HEK293 (cell line): ENCODE measurements around the gene FTO.

Experiments used
- CTCF ChIA-PET: fragments of 350-600 bp; formaldehyde crosslinking; extraction: SDS; loops from one replicate; lab custom pipeline; 2021; ENCODE audit warnings: antibody characterized with exemption; lab: Yijun Ruan, JAX
- POLR2A ChIA-PET: fragments of 300-600 bp; formaldehyde crosslinking; extraction: SDS; loops from one replicate; lab custom pipeline; 2020; ENCODE audit warnings: antibody characterized with exemption, inconsistent platforms; lab: Yijun Ruan, JAX
- H3K27ac ChIP-seq: fragments of 200-500 bp; sonication (Bioruptor generic); 2 replicates; pipeline ENCODE4 v1.5.1; 2014; ENCODE audit warnings: low read depth, low read length, control low read depth, inconsistent platforms; ENCODE audit errors: extremely low read depth
- H3K36me3 ChIP-seq, 2 experiments: fragments of 200-500 bp in 1 of 2; sonication (Bioruptor generic) in 1 of 2; 1 replicate in 1 of 2; 2 replicates in 1 of 2; pipeline ENCODE4 v1.5.1; 2014 to 2017; ENCODE audit warnings: inconsistent platforms in 2 of 2, low read length in 2 of 2; ENCODE audit not compliant: control insufficient read depth in 2 of 2, insufficient read depth in 1 of 2
- H3K4me1 ChIP-seq: fragments of 200-500 bp; sonication (Bioruptor generic); 2 replicates; pipeline ENCODE4 v1.5.1; 2014; ENCODE audit warnings: mild to moderate bottlenecking, low read length, inconsistent platforms; ENCODE audit not compliant: control insufficient read depth, insufficient read depth
- H3K4me3 ChIP-seq: 2 replicates; pipeline ENCODE4 v1.5.1; 2011; ENCODE audit warnings: low read depth, mild to moderate bottlenecking, control low read depth, low read length, moderate library complexity
- H3K9me3 ChIP-seq: fragments of 200-500 bp; sonication (Bioruptor generic); 2 replicates; pipeline ENCODE4 v1.5.1; 2014; ENCODE audit warnings: low read depth, low read length, inconsistent platforms; ENCODE audit not compliant: control insufficient read depth, insufficient read depth
- FEZF1 ChIP-seq: fragments of 450-650 bp; formaldehyde crosslinking; IDR thresholded peaks from 2 replicates; pipeline ENCODE4 v1.5.1; 2016; ENCODE audit warnings: missing biosample characterization, missing genetic modification characterization
- GLI2 ChIP-seq: fragments of 450-650 bp; formaldehyde crosslinking; IDR thresholded peaks from 2 replicates; pipeline ENCODE4; 2017; ENCODE audit warnings: missing biosample characterization, missing genetic modification characterization, low read depth, borderline replicate concordance
- KLF10 ChIP-seq: fragments of 450-650 bp; IDR thresholded peaks from 2 replicates; pipeline ENCODE4 v1.5.1; 2018; ENCODE audit warnings: missing biosample characterization, mild to moderate bottlenecking, missing genetic modification characterization
- OSR2 ChIP-seq: fragments of 450-650 bp; formaldehyde crosslinking; IDR thresholded peaks from 2 replicates; pipeline ENCODE4 v1.5.1; 2016; ENCODE audit warnings: missing biosample characterization, missing genetic modification characterization
- OVOL3 ChIP-seq: fragments of 450-650 bp; formaldehyde crosslinking; IDR thresholded peaks from 2 replicates; pipeline ENCODE4 v1.5.1; 2016; ENCODE audit warnings: missing biosample characterization, missing genetic modification characterization
- RBAK ChIP-seq: fragments of 450-650 bp; formaldehyde crosslinking; IDR thresholded peaks from 2 replicates; pipeline ENCODE4 v1.5.1; 2016; ENCODE audit warnings: missing biosample characterization, missing genetic modification characterization
- REPIN1 ChIP-seq: fragments of 450-650 bp; formaldehyde crosslinking; IDR thresholded peaks from 2 replicates; pipeline ENCODE4 v1.5.1; 2017; ENCODE audit warnings: missing biosample characterization, missing genetic modification characterization, low read depth
- SALL2 ChIP-seq: fragments of 450-650 bp; formaldehyde crosslinking; IDR thresholded peaks from 2 replicates; pipeline ENCODE4 v1.5.0; 2017; ENCODE audit warnings: missing biosample characterization, mild to moderate bottlenecking, missing genetic modification characterization, borderline replicate concordance
- SCRT1 ChIP-seq: fragments of 450-650 bp; formaldehyde crosslinking; IDR thresholded peaks from 2 replicates; pipeline ENCODE4 v1.5.1; 2016; ENCODE audit warnings: missing biosample characterization, missing genetic modification characterization, borderline replicate concordance
- SP3 ChIP-seq: fragments of 450-650 bp; formaldehyde crosslinking; IDR thresholded peaks from 2 replicates; pipeline ENCODE4 v1.5.1; 2016; ENCODE audit warnings: missing biosample characterization, missing genetic modification characterization
- SP7 ChIP-seq: fragments of 450-650 bp; formaldehyde crosslinking; IDR thresholded peaks from 2 replicates; pipeline ENCODE4 v1.5.1; 2016; ENCODE audit warnings: missing biosample characterization, missing genetic modification characterization
- ZNF132 ChIP-seq: fragments of 450-650 bp; formaldehyde crosslinking; IDR thresholded peaks from 2 replicates; pipeline ENCODE4 v1.5.1; 2017; ENCODE audit warnings: missing biosample characterization, missing genetic modification characterization, borderline replicate concordance
- ZNF175 ChIP-seq: fragments of 450-650 bp; formaldehyde crosslinking; IDR thresholded peaks from 2 replicates; pipeline ENCODE4 v1.5.1; 2016; ENCODE audit warnings: missing biosample characterization, missing genetic modification characterization
- ZNF19 ChIP-seq: fragments of 450-650 bp; formaldehyde crosslinking; IDR thresholded peaks from 2 replicates; pipeline ENCODE4; 2016; ENCODE audit warnings: missing biosample characterization, missing genetic modification characterization, low read depth
- ZNF2 ChIP-seq: fragments of 450-650 bp; formaldehyde crosslinking; IDR thresholded peaks from 2 replicates; pipeline ENCODE4 v1.5.1; 2016; ENCODE audit warnings: missing biosample characterization, missing genetic modification characterization
- ZNF202 ChIP-seq: fragments of 450-650 bp; formaldehyde crosslinking; IDR thresholded peaks from 2 replicates; pipeline ENCODE4 v1.5.1; 2016; ENCODE audit warnings: missing biosample characterization, missing genetic modification characterization, borderline replicate concordance
- ZNF23 ChIP-seq: fragments of 450-650 bp; formaldehyde crosslinking; IDR thresholded peaks from 2 replicates; pipeline ENCODE4 v1.5.1; 2016; ENCODE audit warnings: missing biosample characterization, missing genetic modification characterization, borderline replicate concordance
- ZNF335 ChIP-seq: fragments of 450-650 bp; formaldehyde crosslinking; conservative IDR thresholded peaks from 2 replicates; pipeline ENCODE4 v1.5.1; 2016; ENCODE audit warnings: missing biosample characterization, missing genetic modification characterization
- ZNF37A ChIP-seq: fragments of 450-650 bp; IDR thresholded peaks from 2 replicates; pipeline ENCODE4 v1.5.1; 2018; ENCODE audit warnings: missing biosample characterization, missing genetic modification characterization
- ZNF416 ChIP-seq: fragments of 450-650 bp; formaldehyde crosslinking; IDR thresholded peaks from 2 replicates; pipeline ENCODE4 v1.5.1; 2016; ENCODE audit warnings: missing biosample characterization, missing genetic modification characterization
- ZNF521 ChIP-seq: fragments of 450-650 bp; formaldehyde crosslinking; IDR thresholded peaks from 2 replicates; pipeline ENCODE4 v1.5.1; 2017; ENCODE audit warnings: missing biosample characterization, mild to moderate bottlenecking, missing genetic modification characterization
- ZNF558 ChIP-seq: fragments of 450-650 bp; formaldehyde crosslinking; IDR thresholded peaks from 2 replicates; pipeline ENCODE4 v1.5.1; 2016; ENCODE audit warnings: missing biosample characterization, missing genetic modification characterization
- ZNF561 ChIP-seq: fragments of 450-650 bp; IDR thresholded peaks from 2 replicates; pipeline ENCODE4 v1.5.1; 2018; ENCODE audit warnings: missing biosample characterization, missing genetic modification characterization, borderline replicate concordance
- ZNF585B ChIP-seq: fragments of 450-650 bp; formaldehyde crosslinking; IDR thresholded peaks from 2 replicates; pipeline ENCODE4 v1.5.1; 2016; ENCODE audit warnings: missing biosample characterization, missing genetic modification characterization
- ZNF596 ChIP-seq: fragments of 450-650 bp; IDR thresholded peaks from 2 replicates; pipeline ENCODE4 v1.5.0; 2018; ENCODE audit warnings: missing biosample characterization, mild to moderate bottlenecking, missing genetic modification characterization, moderate library complexity
- ZNF624 ChIP-seq: fragments of 450-650 bp; formaldehyde crosslinking; IDR thresholded peaks from 2 replicates; pipeline ENCODE4 v1.5.1; 2017; ENCODE audit warnings: missing biosample characterization, missing genetic modification characterization
- ZNF677 ChIP-seq: fragments of 450-650 bp; IDR thresholded peaks from 2 replicates; pipeline ENCODE4 v1.5.0; 2018; ENCODE audit warnings: missing biosample characterization, mild to moderate bottlenecking, missing genetic modification characterization, moderate library complexity
- ZNF701 ChIP-seq: fragments of 450-650 bp; formaldehyde crosslinking; IDR thresholded peaks from 2 replicates; pipeline ENCODE4 v1.5.1; 2016; ENCODE audit warnings: missing biosample characterization, missing genetic modification characterization
- ZNF747 ChIP-seq: fragments of 450-650 bp; formaldehyde crosslinking; IDR thresholded peaks from 2 replicates; pipeline ENCODE4 v1.5.1; 2016; ENCODE audit warnings: missing biosample characterization, missing genetic modification characterization
- ZNF837 ChIP-seq: fragments of 450-650 bp; formaldehyde crosslinking; IDR thresholded peaks from 2 replicates; pipeline ENCODE4 v1.5.1; 2016; ENCODE audit warnings: missing biosample characterization, missing genetic modification characterization
- ZNF843 ChIP-seq: fragments of 450-650 bp; formaldehyde crosslinking; IDR thresholded peaks from 2 replicates; pipeline ENCODE4 v1.5.1; 2016; ENCODE audit warnings: missing biosample characterization, missing genetic modification characterization
- TF ChIP-seq, protein P1 (sequence below): fragments of 450-650 bp; formaldehyde crosslinking; optimal IDR thresholded peaks from 2 replicates; pipeline ENCODE3; 2016; ENCODE audit warnings: missing biosample characterization, mild to moderate bottlenecking, missing genetic modification characterization
- TF ChIP-seq, protein P2 (sequence below): fragments of 450-650 bp; formaldehyde crosslinking; IDR thresholded peaks from 2 replicates; pipeline ENCODE4 v1.5.1; 2016; ENCODE audit warnings: missing biosample characterization, missing genetic modification characterization, borderline replicate concordance
- TF ChIP-seq, protein P3 (sequence below): fragments of 450-650 bp; formaldehyde crosslinking; IDR thresholded peaks from 2 replicates; pipeline ENCODE4 v1.5.1; 2017; ENCODE audit warnings: missing biosample characterization, missing genetic modification characterization

The FTO gene

DNA sequence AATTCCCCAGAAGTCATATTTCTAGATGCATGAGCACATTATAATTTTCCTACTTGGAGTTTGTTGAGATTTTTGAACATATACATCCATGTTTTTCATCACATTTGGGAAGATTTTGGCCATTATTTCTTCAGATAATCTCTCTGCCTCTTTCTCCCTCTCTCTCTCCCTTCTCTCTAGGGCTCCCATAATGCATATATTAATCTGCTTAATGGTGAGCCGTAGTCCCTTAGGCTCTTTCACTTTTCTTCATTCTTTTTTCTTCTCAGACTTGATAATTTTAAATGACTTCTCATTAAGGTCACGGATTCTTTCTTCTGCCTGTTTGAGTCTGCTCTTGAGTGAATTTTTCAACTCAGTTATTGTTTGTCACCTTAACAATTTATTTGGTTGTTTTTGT, 481.1 kb downstream of the FTO start:
- CTCF ChIA-PET: interaction anchor here (0.6 kb wide), 1 partner anchor 791 kb away, joined by 5 read pairs; no protein-coding TSS in a partner anchor
- POLR2A ChIA-PET: no interaction called here

DNA sequence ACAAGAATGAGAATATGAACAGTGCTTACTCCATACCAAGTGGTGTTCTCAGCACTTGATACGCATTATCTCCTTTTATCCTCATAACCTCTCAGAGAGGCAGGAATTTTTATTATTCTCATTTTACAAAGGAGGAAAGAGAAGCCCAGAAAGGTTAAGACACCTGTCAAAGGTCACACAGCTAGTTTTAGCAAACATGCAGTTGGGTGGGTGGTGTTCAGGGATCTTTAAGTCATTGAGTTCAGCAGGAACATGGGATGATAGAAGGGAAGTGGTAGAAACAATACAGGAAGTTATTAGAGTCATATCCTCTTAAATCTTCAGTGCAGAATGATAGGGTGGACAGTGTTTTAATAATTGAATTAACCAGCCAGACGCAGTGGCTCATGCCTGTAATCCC, 487.2 kb downstream of the FTO start:
- Histone ChIP-seq H3K4me1 (no peaks in the 10 kb centered on the region; the same call in 1 of the 2 replicates), H3K36me3 (no peaks in the 10 kb centered on the region)
- POLR2A ChIA-PET: no interaction called here
- CTCF ChIA-PET: interaction anchor here (0.6 kb wide), 2 partner anchors 10 to 740 kb away, joined by 3 to 4 read pairs; no protein-coding TSS in a partner anchor
- TF ChIP-seq RBAK: no peak
- no peak for TF ChIP-seq ZNF837 (tag by site-specific recombination)
- no peak for TF ChIP-seq ZNF37A (tag by site-specific recombination)
- no peak for TF ChIP-seq ZNF677 (tag by site-specific recombination)
- no peak for TF ChIP-seq ZNF747 (tag by site-specific recombination)
- no peak for TF ChIP-seq ZNF558 (tag by site-specific recombination)
- TF ChIP-seq ZNF596 (tag by site-specific recombination): no peak
- TF ChIP-seq ZNF335 (tag by site-specific recombination): no peak
- TF ChIP-seq, protein P1, sequence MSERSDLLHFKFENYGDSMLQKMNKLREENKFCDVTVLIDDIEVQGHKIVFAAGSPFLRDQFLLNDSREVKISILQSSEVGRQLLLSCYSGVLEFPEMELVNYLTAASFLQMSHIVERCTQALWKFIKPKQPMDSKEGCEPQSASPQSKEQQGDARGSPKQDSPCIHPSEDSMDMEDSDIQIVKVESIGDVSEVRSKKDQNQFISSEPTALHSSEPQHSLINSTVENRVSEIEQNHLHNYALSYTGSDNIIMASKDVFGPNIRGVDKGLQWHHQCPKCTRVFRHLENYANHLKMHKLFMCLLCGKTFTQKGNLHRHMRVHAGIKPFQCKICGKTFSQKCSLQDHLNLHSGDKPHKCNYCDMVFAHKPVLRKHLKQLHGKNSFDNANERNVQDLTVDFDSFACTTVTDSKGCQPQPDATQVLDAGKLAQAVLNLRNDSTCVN (tag by site-specific recombination): no peak
- TF ChIP-seq SP7 (tag by site-specific recombination): no peak
- TF ChIP-seq ZNF2 (tag by site-specific recombination): no peak
- TF ChIP-seq ZNF843: no peak
- TF ChIP-seq ZNF521 (tag by site-specific recombination): no peak
- TF ChIP-seq SALL2 (tag by site-specific recombination): no peak
- TF ChIP-seq, protein P2, sequence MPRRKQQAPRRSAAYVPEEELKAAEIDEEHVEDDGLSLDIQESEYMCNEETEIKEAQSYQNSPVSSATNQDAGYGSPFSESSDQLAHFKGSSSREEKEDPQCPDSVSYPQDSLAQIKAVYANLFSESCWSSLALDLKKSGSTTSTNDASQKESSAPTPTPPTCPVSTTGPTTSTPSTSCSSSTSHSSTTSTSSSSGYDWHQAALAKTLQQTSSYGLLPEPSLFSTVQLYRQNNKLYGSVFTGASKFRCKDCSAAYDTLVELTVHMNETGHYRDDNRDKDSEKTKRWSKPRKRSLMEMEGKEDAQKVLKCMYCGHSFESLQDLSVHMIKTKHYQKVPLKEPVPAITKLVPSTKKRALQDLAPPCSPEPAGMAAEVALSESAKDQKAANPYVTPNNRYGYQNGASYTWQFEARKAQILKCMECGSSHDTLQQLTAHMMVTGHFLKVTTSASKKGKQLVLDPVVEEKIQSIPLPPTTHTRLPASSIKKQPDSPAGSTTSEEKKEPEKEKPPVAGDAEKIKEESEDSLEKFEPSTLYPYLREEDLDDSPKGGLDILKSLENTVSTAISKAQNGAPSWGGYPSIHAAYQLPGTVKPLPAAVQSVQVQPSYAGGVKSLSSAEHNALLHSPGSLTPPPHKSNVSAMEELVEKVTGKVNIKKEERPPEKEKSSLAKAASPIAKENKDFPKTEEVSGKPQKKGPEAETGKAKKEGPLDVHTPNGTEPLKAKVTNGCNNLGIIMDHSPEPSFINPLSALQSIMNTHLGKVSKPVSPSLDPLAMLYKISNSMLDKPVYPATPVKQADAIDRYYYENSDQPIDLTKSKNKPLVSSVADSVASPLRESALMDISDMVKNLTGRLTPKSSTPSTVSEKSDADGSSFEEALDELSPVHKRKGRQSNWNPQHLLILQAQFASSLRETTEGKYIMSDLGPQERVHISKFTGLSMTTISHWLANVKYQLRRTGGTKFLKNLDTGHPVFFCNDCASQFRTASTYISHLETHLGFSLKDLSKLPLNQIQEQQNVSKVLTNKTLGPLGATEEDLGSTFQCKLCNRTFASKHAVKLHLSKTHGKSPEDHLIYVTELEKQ (tag by site-specific recombination): no peak
- TF ChIP-seq ZNF132 (tag by site-specific recombination): no peak
- TF ChIP-seq, protein P3, sequence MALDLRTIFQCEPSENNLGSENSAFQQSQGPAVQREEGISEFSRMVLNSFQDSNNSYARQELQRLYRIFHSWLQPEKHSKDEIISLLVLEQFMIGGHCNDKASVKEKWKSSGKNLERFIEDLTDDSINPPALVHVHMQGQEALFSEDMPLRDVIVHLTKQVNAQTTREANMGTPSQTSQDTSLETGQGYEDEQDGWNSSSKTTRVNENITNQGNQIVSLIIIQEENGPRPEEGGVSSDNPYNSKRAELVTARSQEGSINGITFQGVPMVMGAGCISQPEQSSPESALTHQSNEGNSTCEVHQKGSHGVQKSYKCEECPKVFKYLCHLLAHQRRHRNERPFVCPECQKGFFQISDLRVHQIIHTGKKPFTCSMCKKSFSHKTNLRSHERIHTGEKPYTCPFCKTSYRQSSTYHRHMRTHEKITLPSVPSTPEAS (tag by site-specific recombination): no peak
- TF ChIP-seq SCRT1: no peak
- TF ChIP-seq, all 188 proteins: peak for 0
- no peak overlapping the region for H3K4me3 ChIP-seq
- no peaks in the 10 kb centered on the region for H3K9me3 ChIP-seq
- H3K27ac ChIP-seq: no peak overlapping the region

More for the DNA sequence above, 481.1 kb downstream of the FTO start:
- TF ChIP-seq ZNF23 (tag by site-specific recombination) (no peak), REPIN1 (tag by site-specific recombination) (no peak), ZNF132 (tag by site-specific recombination) (no peak), KLF10 (tag by site-specific recombination) (no peak), ZNF624 (tag by site-specific recombination) (no peak), SP3 (no peak), ZNF202 (tag by site-specific recombination) (no peak), ZNF585B (tag by site-specific recombination) (no peak), ZNF416 (tag by site-specific recombination) (no peak), ZNF561 (tag by site-specific recombination) (no peak), OVOL3 (no peak), GLI2 (tag by site-specific recombination) (no peak), OSR2 (no peak), ZNF701 (tag by site-specific recombination) (no peak), FEZF1 (tag by site-specific recombination) (no peak), ZNF19 (tag by site-specific recombination) (no peak), ZNF175 (tag by site-specific recombination) (no peak)
- TF ChIP-seq, all 188 proteins: peak for 0
- no peak overlapping the region for H3K27ac ChIP-seq
- H3K9me3 ChIP-seq: no peaks in the 10 kb centered on the region
- no peaks in the 10 kb centered on the region for H3K36me3 ChIP-seq
- no peaks in the 10 kb centered on the region for H3K4me1 ChIP-seq
- H3K4me3 ChIP-seq: no peak overlapping the region
